OCI-LY1 (cell line): Measurements from ENCODE around the gene C16orf95.

ENCODE experiments used
- EZH2 ChIP-seq: fragments of 200-600 bp; sonication (generic), shearing (Covaris generic); IDR thresholded peaks from 2 replicates; pipeline ENCODE4 v1.8.0; 2017; ENCODE audit warnings: borderline replicate concordance, mixed run types, mild to moderate bottlenecking, antibody characterized with exemption, low read length, moderate library complexity, mixed read lengths
- TF ChIP-seq, protein P1 (sequence below): fragments of 200-600 bp; sonication (generic), shearing (Covaris generic); IDR thresholded peaks from 2 replicates; pipeline ENCODE4 v1.5.1; 2017; ENCODE audit warnings: mild to moderate bottlenecking, antibody characterized with exemption, low read length, moderate library complexity, mixed read lengths

GRCh38 chr16:87288753-87289362 lies 28.3 kb downstream of the C16orf95 start:
- TF ChIP-seq, protein P1, sequence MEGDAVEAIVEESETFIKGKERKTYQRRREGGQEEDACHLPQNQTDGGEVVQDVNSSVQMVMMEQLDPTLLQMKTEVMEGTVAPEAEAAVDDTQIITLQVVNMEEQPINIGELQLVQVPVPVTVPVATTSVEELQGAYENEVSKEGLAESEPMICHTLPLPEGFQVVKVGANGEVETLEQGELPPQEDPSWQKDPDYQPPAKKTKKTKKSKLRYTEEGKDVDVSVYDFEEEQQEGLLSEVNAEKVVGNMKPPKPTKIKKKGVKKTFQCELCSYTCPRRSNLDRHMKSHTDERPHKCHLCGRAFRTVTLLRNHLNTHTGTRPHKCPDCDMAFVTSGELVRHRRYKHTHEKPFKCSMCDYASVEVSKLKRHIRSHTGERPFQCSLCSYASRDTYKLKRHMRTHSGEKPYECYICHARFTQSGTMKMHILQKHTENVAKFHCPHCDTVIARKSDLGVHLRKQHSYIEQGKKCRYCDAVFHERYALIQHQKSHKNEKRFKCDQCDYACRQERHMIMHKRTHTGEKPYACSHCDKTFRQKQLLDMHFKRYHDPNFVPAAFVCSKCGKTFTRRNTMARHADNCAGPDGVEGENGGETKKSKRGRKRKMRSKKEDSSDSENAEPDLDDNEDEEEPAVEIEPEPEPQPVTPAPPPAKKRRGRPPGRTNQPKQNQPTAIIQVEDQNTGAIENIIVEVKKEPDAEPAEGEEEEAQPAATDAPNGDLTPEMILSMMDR, result no peak
- no peak for TF ChIP-seq EZH2
